Spleen (tissue), 11 donors: ENCODE measurements around the gene CEMIP2. TPM values are rescaled to one million over a fixed set of nuclear protein-coding genes. Genes with fewer than 3 reads are reported as not detected.

ENCODE experiments used
- DNase-seq: peaks from one replicate; pipeline ENCODE4 v3.0.0-alpha.2; 2020
- H3K27ac ChIP-seq, 8 donors: fragments of 200-600 bp; sonication (generic) in 7 of 8; 1 replicate in 4 of 8; 2 replicates in 4 of 8; pipeline versions ENCODE4 v1.5.0 to v1.8.0; 2016 to 2021; ENCODE audit warnings: inconsistent platforms in 4 of 8, mild to moderate bottlenecking in 4 of 8, moderate library complexity in 1 of 8
- H3K27me3 ChIP-seq, 7 donors: fragments of 200-600 bp; sonication (generic) in 6 of 7; replicated peaks in 1 of 7; 1 replicate in 4 of 7; 2 replicates in 3 of 7; pipeline versions ENCODE4 v1.5.0 to v1.8.0; 2016 to 2021; ENCODE audit warnings: inconsistent platforms in 3 of 7, mild to moderate bottlenecking in 1 of 7
- H3K36me3 ChIP-seq, 6 donors: fragments of 200-600 bp; sonication (generic) in 5 of 6; 1 replicate in 4 of 6; 2 replicates in 2 of 6; pipeline versions ENCODE4 v1.5.0 to v1.8.0; 2016 to 2021; ENCODE audit warnings: inconsistent platforms in 2 of 6
- H3K4me1 ChIP-seq, 6 donors: fragments of 200-600 bp; sonication (generic) in 5 of 6; 1 replicate in 3 of 6; 2 replicates in 3 of 6; pipeline versions ENCODE4 v1.5.0 to v1.8.0; 2016 to 2021; ENCODE audit warnings: inconsistent platforms in 3 of 6
- H3K4me3 ChIP-seq, 8 donors: fragments of 200-600 bp; sonication (generic) in 7 of 8; 1 replicate in 4 of 8; 2 replicates in 4 of 8; pipeline versions ENCODE4 v1.5.0 to v1.8.0; 2016 to 2021; ENCODE audit warnings: inconsistent platforms in 4 of 8, mild to moderate bottlenecking in 4 of 8, moderate library complexity in 2 of 8
- H3K9me3 ChIP-seq, 8 donors: fragments of 200-600 bp; sonication (generic) in 7 of 8; 1 replicate in 4 of 8; 2 replicates in 4 of 8; pipeline versions ENCODE4 v1.5.0 to v1.8.0; 2016 to 2021; ENCODE audit warnings: inconsistent platforms in 4 of 8
- POLR2A ChIP-seq, 3 donors: fragments of 450-650 bp; IDR thresholded peaks; one replicate each; pipeline ENCODE4 v1.5.1; 2017; ENCODE audit warnings: antibody characterized with exemption in 3 of 3, mild to moderate bottlenecking in 1 of 3
- POLR2AphosphoS5 ChIP-seq, 3 donors: sonication (generic); formaldehyde crosslinking; IDR thresholded peaks; one replicate each; pipeline ENCODE4 v1.5.1; 2017; ENCODE audit warnings: antibody characterized with exemption in 3 of 3
- WGBS, 5 donors: extraction: QIAGEN DNeasy Blood & Tissue Kit in 3 of 5; methylation state at CpG; one replicate each; pipeline versions ENCODE4 v1.1.5 to v1.1.7; 2013 to 2018; 5-methylcytosine and 5-hydroxymethylcytosine counted together
- intact Hi-C: fragments of 100-400 bp; cut with DNase I; formaldehyde crosslinking; loops from one replicate; pipeline ENCODE4 v1.15.0; 2023; ENCODE audit warnings: low total_unique reads
- polyA plus RNA-seq, 3 donors: library from polyadenylated mRNA; stranded (reverse); fragments of 200-250 nt; gene quantifications; one replicate each; pipeline ENCODE4 v1.2.1, GENCODE V29; 2013
- total RNA-seq, 7 donors: library from RNA; depleted of rRNA in 3 of 7; stranded (reverse); fragments of >200 nt in 3 of 7; fragmentation: NEBNext Ultra II Directional in 4 of 7; extraction: Animal tissue kit (Norgen Biotek cat#: 25700) in 4 of 7; gene quantifications; one replicate each; pipeline versions ENCODE4 v1.1.0 to v1.2.1, GENCODE V29; 2016 to 2021
- TF ChIP-seq, protein P1 (sequence below), 11 experiments: fragments of 200-600 bp in 7 of 11; fragments of 450-650 bp in 4 of 11; sonication (generic) in 4 of 11; IDR thresholded peaks in 8 of 11; conservative IDR thresholded peaks in 3 of 11; 1 replicate in 7 of 11; 2 replicates in 4 of 11; pipeline versions ENCODE4 v1.4.0 to v1.8.0; 2016 to 2021; ENCODE audit warnings: antibody characterized with exemption in 11 of 11, inconsistent platforms in 4 of 11, mild to moderate bottlenecking in 1 of 11
- donor health status: healthy with polysubstance abuse.
- donor health status: DM: no; HTN: no; CAD: no; lungs with moderate emphysema.
- donor health status: DM: no; HTN: no; CAD: no.
- donor health status: Bipolar disorder and iron deficiency.
- donor health status: healthy.
- donor health status: DM: no; HTN: no; CAD: no.
- donor health status: DM: yes; HTN: yes; CAD: no.

CEMIP2 gene
- total and polyA plus RNA-seq, 10 donors = 14.2 to 175 (median 86.1) TPM

DNA sequence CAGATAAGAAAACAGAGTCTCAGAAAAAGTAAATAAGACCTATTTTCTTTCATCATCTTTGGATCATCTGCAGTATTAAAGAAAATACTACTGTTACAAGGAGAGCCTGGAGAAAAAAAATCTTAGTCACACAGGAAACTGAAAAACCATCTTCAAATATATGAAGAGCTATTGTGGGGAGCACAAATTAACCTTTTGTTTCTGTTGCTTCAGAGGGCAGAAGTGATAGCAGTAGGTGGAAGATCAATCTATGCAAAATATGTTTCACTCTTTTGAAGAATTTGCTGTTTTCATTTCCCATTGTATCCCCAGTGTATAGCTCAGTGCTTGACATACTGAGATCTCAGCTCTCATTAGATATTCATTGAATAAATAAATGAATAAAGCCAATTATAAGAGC is 13.1 kb upstream of the CEMIP2 start:
- intact Hi-C loops = no loop called here
- Histone ChIP-seq H3K27me3 (no peaks in the 10 kb centered on the region), H3K36me3 (no peaks in the 10 kb centered on the region), H3K4me1 (peaks cover 5 to 43% (median 23%) of the 10 kb centered on the region in 6 donors), H3K4me3 (no peak overlapping the region), H3K27ac (peak overlapping the region in 7 of 8 donors; percentile 68 to 91 (median 82)), H3K9me3 (peaks cover 0 to 3% (median 0%) of the 10 kb centered on the region in 8 donors)
- no peak for DNase-seq
- no peak for TF ChIP-seq POLR2A (IDR thresholded peaks at IDR 0.05)
- TF ChIP-seq, protein P1, sequence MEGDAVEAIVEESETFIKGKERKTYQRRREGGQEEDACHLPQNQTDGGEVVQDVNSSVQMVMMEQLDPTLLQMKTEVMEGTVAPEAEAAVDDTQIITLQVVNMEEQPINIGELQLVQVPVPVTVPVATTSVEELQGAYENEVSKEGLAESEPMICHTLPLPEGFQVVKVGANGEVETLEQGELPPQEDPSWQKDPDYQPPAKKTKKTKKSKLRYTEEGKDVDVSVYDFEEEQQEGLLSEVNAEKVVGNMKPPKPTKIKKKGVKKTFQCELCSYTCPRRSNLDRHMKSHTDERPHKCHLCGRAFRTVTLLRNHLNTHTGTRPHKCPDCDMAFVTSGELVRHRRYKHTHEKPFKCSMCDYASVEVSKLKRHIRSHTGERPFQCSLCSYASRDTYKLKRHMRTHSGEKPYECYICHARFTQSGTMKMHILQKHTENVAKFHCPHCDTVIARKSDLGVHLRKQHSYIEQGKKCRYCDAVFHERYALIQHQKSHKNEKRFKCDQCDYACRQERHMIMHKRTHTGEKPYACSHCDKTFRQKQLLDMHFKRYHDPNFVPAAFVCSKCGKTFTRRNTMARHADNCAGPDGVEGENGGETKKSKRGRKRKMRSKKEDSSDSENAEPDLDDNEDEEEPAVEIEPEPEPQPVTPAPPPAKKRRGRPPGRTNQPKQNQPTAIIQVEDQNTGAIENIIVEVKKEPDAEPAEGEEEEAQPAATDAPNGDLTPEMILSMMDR (IDR thresholded peaks at IDR 0.05 in 8 of 11, conservative IDR thresholded peaks at IDR 0.05 in 3 of 11) = no peak
- no peak for TF ChIP-seq POLR2AphosphoS5 (IDR thresholded peaks at IDR 0.05)

DNA sequence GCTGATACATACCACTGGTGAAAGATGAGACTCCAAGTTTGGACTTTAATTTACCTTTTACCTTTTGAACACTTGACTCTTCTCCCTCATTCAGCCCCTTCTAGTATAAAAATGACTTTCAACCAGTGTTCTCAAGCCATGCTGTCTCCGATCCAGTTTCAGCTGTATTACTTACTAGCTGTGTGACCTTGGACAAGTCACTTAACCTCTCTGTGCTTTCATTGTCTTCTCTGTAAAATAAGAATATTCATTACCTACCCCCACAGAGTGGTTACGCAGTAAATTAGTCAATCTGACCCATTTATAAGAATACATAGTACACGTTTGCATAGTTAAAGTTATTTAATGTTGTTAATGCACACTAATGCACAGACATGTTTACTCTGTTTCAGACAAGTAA is 12.6 kb upstream of the CEMIP2 start:
- TF ChIP-seq, protein P1 (IDR thresholded peaks at IDR 0.05 in 8 of 11, conservative IDR thresholded peaks at IDR 0.05 in 3 of 11) = no peak
- TF ChIP-seq POLR2A (IDR thresholded peaks at IDR 0.05) = no peak
- TF ChIP-seq POLR2AphosphoS5 (IDR thresholded peaks at IDR 0.05) = no peak
- Histone ChIP-seq H3K36me3 (no peaks in the 10 kb centered on the region), H3K9me3 (peaks cover 0 to 3% (median 0%) of the 10 kb centered on the region in 8 donors), H3K27me3 (no peaks in the 10 kb centered on the region), H3K27ac (peak overlapping the region in 7 of 8 donors; percentile 25 to 91 (median 79)), H3K4me3 (no peak overlapping the region), H3K4me1 (peaks cover 5 to 43% (median 23%) of the 10 kb centered on the region in 6 donors)
- 72 to 90% (median 84%) methylated on average over 3 of the region's 3 CpGs for WGBS, 5 donors
- DNase-seq = no peak
- intact Hi-C loops = no loop called here

DNA sequence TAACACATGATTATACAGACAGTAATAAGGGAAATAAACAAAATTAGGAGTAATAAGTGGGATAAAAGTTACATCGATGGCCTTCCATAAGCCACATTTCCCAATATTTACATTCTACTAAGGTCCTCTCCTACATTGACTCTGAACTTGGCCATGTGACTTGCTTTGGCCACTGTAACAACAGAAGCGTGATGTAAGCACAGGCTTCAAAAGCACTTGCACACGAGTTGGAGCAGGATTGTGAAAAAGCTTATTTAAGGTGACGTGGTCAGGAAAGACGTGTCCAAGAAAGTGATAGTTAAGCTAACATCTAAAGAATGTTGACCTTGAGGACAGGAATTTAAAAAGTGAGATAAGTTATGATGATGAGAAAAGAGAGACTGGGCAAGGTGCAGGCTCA is 9.8 kb upstream of the CEMIP2 start:
- Histone ChIP-seq H3K4me3 (no peak overlapping the region), H3K4me1 (peaks cover 5 to 49% (median 22%) of the 10 kb centered on the region in 6 donors), H3K36me3 (no peaks in the 10 kb centered on the region), H3K27ac (no peak overlapping the region), H3K9me3 (no peaks in the 10 kb centered on the region), H3K27me3 (no peaks in the 10 kb centered on the region)
- TF ChIP-seq POLR2A (IDR thresholded peaks at IDR 0.05) = no peak
- TF ChIP-seq POLR2AphosphoS5 (IDR thresholded peaks at IDR 0.05) = no peak
- TF ChIP-seq, protein P1 (IDR thresholded peaks at IDR 0.05 in 8 of 11, conservative IDR thresholded peaks at IDR 0.05 in 3 of 11) = no peak
- DNase-seq = no peak
- WGBS, 5 donors = 78 to 91% (median 83%) methylated on average over 5 of the region's 5 CpGs
- intact Hi-C loops = no loop called here

DNA sequence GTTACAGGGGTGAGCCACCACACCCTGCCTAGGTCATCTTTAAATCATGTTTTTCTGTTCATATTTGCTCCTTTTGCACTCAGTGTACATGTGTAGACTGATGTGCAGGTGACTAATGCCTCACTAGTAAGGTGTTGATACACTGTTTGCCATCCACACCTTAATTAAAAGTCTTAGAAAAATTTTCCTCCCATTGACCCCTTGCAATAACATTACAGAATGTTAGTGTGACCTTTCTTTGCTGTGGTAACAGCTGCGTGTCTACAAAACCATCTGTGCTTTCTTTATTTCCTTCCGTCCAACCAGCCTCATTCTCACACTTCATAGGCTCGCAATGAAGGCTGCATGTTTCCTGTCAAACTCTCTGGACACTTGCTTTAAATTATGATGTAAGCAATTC is 6.6 kb upstream of the CEMIP2 start:
- TF ChIP-seq POLR2A (IDR thresholded peaks at IDR 0.05) (no peak), POLR2AphosphoS5 (IDR thresholded peaks at IDR 0.05) (peak in 1 of 3 donors; percentile 48)
- Histone ChIP-seq H3K27ac (peak overlapping the region in 4 of 8 donors; percentile 46 to 74 (median 54)), H3K4me3 (no peak overlapping the region), H3K4me1 (peaks cover 6 to 30% (median 13%) of the 10 kb centered on the region in 6 donors), H3K9me3 (no peaks in the 10 kb centered on the region), H3K36me3 (no peaks in the 10 kb centered on the region), H3K27me3 (no peaks in the 10 kb centered on the region)
- intact Hi-C loops = no loop called here
- no peak for DNase-seq
- WGBS, 5 donors = 29 to 47% (median 36%) methylated on average over 3 of the region's 3 CpGs

DNA sequence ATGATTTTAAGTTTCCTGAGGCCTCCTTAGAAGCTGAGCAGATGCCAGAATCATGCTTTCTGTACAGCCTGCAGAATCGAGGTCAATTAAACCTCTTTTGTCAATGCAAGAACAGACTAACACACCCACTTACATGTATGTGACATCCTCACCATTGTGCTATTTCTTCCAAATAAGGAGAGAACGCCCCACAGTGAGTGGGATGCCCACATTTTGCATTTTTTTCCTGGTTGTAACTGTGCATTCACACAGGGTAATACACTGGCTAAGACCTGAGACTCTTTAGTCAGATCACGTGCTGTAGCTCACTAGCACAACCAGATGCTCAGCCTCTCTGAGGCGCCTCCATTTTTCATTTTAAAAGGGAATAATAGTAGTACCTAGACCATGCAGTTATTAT is 4.4 kb upstream of the CEMIP2 start:
- H3K9me3 ChIP-seq = no peaks in the 10 kb centered on the region
- WGBS, 5 donors = 82 to 89% (median 83%) methylated on average over 4 of the region's 4 CpGs
- H3K27ac ChIP-seq = no peak overlapping the region
- intact Hi-C loops = no loop called here
- H3K4me3 ChIP-seq = no peak overlapping the region
- no peak for DNase-seq
- peaks cover 9 to 42% (median 24%) of the 10 kb centered on the region in 6 donors for H3K4me1 ChIP-seq
- TF ChIP-seq, protein P1 (IDR thresholded peaks at IDR 0.05 in 8 of 11, conservative IDR thresholded peaks at IDR 0.05 in 3 of 11) = no peak
- no peak for TF ChIP-seq POLR2AphosphoS5 (IDR thresholded peaks at IDR 0.05)
- no peak for TF ChIP-seq POLR2A (IDR thresholded peaks at IDR 0.05)
- no peaks in the 10 kb centered on the region for H3K36me3 ChIP-seq
- peaks cover 0 to 5% (median 0%) of the 10 kb centered on the region in 7 donors for H3K27me3 ChIP-seq
